ENCODE results near the gene PGM5.

PGM5 gene

GRCh38 chr9:68540712-68541535, 184.5 kb downstream of the PGM5 start, which contains the start of gene TMEM252:
Gene TMEM252 (minus strand): TSS chr9:68540883. CDS start chr9:68540814, 69 bp downstream.
- peak in 2 of 4 experiments; percentile 16 to 31 for DNase-seq

- peak in 1 of 4 experiments; percentile 28 for DNase-seq
These were observed 185.2 kb downstream of the PGM5 start for GRCh38 chr9:68541568-68541967.

DNA sequence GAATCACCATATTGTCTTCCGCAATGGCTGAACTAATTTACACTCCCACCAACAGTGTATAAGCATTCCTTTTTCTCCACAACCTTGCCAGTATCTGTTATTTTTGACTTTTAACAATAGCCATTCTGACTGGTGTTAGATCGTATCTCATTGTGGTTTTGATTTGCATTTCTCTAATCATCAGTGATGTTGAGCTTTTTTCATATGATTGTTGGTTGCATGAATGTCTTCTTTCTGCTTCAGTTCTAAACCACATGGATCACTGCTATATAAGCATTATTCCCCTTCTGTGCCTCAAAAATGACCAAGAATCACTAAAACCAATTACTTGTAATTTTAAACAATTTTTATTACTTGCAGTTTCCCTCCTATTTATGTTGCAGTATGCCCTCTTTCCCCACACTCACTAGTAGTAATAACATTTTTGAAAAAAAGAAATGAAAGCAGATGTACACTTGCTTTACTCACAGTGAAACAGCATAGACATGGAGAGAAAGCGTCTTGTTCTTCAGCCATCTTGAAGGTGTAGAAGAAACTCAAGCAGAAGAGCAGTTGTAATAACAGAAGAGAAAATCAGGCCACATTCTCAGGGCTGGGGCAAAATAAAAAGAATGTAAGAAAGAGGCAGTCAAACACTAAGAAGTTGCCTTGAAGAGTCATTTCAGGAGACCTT, 188.8 kb downstream of the PGM5 start:
- DNase-seq: no peak

- peak; percentile 84 to 96 (median 92) for DNase-seq
These were observed 190.4 kb downstream of the PGM5 start for GRCh38 chr9:68546596-68547390.

DNA sequence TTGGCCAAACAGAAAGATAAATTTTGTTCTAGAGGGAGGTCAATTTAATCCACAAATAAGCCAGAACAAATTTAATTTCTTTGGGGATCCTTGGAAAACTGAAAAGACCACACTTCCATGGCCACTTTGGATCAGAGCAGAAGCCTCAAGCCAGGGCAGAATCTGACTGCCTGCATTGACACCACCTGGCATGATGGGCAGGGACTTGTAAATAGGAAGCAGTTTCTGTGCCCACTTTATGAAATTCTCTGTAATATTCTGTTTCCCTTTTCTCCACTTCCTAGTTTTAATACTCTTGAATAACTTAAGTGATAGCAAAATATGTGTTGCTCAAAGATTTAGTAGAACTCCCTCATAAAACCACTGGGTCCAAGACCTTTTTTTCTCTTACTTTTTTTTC, 191.0 kb downstream of the PGM5 start:
- peak; percentile 58 to 88 (median 80) for DNase-seq

GRCh38 chr9:68548241-68548640, 191.8 kb downstream of the PGM5 start:
- DNase-seq: peak in 3 of 4 experiments; percentile 11 to 41 (median 38)

GRCh38 chr9:68551191-68551590, 194.8 kb downstream of the PGM5 start:
- DNase-seq: peak; percentile 25 to 75 (median 70)

GRCh38 chr9:68552700-68553476, 196.5 kb downstream of the PGM5 start:
- DNase-seq: peak in 1 of 4 experiments; percentile 25

- peak; percentile 46 to 74 (median 70) for DNase-seq
These were observed 199.2 kb downstream of the PGM5 start for GRCh38 chr9:68555437-68556150.

DNA sequence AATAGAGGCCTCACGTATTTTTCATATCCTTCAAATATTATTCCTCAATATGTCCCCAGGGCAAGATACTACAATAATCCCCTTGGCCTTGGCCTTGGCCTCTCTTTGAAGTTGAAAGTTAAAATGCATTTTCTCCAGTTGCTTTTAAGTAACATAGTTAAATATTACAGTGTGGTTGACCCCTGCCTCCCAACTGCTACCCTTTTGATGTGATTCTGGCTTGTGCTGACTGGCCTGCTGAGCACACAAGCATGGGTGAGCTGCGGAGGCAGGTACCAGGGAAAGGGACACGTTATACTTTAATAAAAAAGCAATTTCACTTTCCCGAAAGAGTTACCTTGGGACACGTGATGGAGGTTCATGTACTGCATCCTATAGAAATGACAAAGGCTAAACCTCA, 202.1 kb downstream of the PGM5 start:
- DNase-seq: no peak

- DNase-seq: peak; percentile 87 to 90 (median 88)
These were observed 203.8 kb downstream of the PGM5 start for GRCh38 chr9:68560071-68560844.

- no peak for DNase-seq
These were observed 206.1 kb downstream of the PGM5 start for GRCh38 chr9:68562461-68562860.

GRCh38 chr9:68567565-68567964, 211.2 kb downstream of the PGM5 start:
- no peak for DNase-seq

- DNase-seq: peak in 1 of 4 experiments; percentile 34
These were observed 217.7 kb downstream of the PGM5 start for GRCh38 chr9:68574150-68574549.

DNA sequence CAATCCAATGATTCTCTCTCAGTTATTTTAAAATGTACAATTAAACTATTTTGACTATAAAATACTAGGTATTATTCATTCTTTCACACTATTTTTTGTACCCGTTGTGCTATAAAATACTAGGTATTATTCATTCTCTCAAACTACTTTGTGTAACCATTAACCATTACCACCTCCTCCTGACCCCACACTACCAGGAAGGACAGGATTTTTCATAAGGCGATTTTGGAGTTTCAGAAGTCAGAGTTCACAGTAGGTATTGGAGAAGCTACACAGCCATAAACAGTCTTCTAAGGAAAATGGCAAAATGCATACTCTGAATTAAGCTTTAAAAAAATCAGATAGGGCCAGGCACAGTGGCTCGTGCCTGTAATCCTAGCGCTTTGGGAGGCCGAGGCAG, 219.4 kb downstream of the PGM5 start:
- DNase-seq: no peak

DNA sequence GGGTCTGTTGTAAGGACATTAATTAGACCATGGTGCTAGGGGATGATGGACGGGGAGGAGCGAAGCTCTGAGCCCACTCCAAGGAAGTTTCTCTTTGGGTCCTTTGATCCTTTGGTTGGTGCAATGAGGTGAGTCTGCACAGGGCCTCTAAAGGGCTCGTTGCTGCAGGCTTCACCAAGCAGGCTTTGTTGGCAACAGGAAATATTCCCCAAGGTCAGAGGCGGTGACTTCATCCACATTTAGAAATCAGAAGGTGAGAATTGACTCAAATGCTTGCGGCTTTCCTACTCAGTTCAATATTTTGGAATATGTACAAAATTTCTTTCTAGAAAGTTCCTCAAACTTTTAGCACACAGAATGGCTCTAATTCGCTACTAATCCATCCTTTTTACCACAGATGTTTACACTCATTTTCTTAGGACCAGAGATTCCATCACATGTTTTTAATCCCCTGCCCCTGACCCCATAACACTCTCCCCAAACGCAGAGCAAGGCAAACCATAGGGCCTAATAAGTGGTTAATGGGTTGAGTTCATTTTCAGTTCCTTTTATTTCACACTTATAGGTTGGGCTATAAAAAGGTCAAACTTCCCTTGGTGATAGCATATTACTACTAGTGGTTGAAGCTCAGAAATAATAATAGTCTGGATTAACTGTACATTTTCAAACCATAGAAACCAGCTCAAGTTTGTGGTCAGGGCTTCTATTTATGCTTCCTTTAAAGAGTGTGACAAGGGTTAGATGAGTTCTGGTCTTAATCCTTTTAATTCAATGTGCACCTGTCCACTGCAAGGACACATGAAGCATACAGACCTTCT, 221.6 kb downstream of the PGM5 start:
- peak in 1 of 4 experiments; percentile 22 for DNase-seq
